Heart left ventricle (tissue), 13 donors: ENCODE measurements around the gene CDKL5.

ENCODE experiments used
- CTCF ChIP-seq, 12 donors: fragments of 200-600 bp; sonication (generic) in 4 of 12; IDR thresholded peaks; one replicate each; pipeline versions ENCODE4 v1.5.0 to v1.8.0; 2018 to 2022; ENCODE audit warnings: antibody characterized with exemption in 12 of 12, mild to moderate bottlenecking in 5 of 12
- POLR2A ChIP-seq, 2 donors: fragments of 450-650 bp; IDR thresholded peaks; one replicate each; pipeline ENCODE4 v1.6.1; 2017; ENCODE audit warnings: antibody characterized with exemption in 2 of 2, mild to moderate bottlenecking in 2 of 2, moderate library complexity in 2 of 2
- donor health status: ischemic (EF 13 %, LVEDD 7.1; RV severe dilation, severe dysfunction).
- donor health status: DM: no; HTN: yes; CAD: no.
- donor health status: DM: no; HTN: no; CAD: no.
- donor health status: ischemic (EF 25% LVEDD 6.9; RV normal size, moderate dysfunction).
- donor health status: ischemic (EF 25% LVEDD 5.7; RV mildly dilated, moderate dysfunction).
- donor health status: ischemic (EF 35%, LVEDD 5.7; RV mildly dilated, moderate dysfunction).
- donor health status: nonischemic (EF 11% LVEDD 7.7; RV severe dilation, severe dysfunction).
- donor health status: DM: yes; HTN: yes; CAD: no.
- donor health status: PGD.
- donor health status: ischemic (EF 29% LVEDD 5.4; RV normal size, mild dysfunction).
- donor health status: nonischemic (EF 23%, LVEDD 6.1; RV moderate dilation, normal function).

GRCh38 chrX:18557879-18558278 is 132.5 kb downstream of the CDKL5 start:
- TF ChIP-seq POLR2A (IDR thresholded peaks at IDR 0.05) (no peak), CTCF (IDR thresholded peaks at IDR 0.05) (no peak)
